ENCODE results near the gene PLD4. TPM values are rescaled to one million over a fixed set of nuclear protein-coding genes. Genes with fewer than 3 reads are reported as not detected.

The PLD4 gene
- total and polyA plus RNA-seq, 3 donors from 2014 or later: 1.1 to 1.7 (median 1.2) TPM

- Histone ChIP-seq H3K27me3 (no peaks in the 10 kb centered on the region), H3K27ac (no peak overlapping the region), H3K4me1 (peaks cover 5% of the 10 kb centered on the region), H3K36me3 (ENCODE audit: low read depth, missing control alignments) (no peaks in the 10 kb centered on the region), H3K9me3 (no peaks in the 10 kb centered on the region), H3K4me3 (no peak overlapping the region)
- whole genome bisulfite sequencing, 2 donors: 67 to 69% methylated on average over 14 to 21 of the region's 21 CpGs
- intact Hi-C loops (cut with DNase I; ENCODE audit: low total_unique reads): no loop called here
- TF ChIP-seq POLR2A (IDR thresholded peaks at IDR 0.05) (no peak), CTCF (IDR thresholded peaks at IDR 0.05) (no peak)
- DNase-seq: no peak
These were observed 2.1 kb downstream of the PLD4 start for GRCh38 chr14:104926619-104927431.

GRCh38 chr14:104927432-104927816 lies 2.7 kb downstream of the PLD4 start:
- intact Hi-C loops (cut with DNase I; ENCODE audit: low total_unique reads): no loop called here
- Histone ChIP-seq H3K27me3 (no peaks in the 10 kb centered on the region), H3K4me3 (no peak overlapping the region), H3K27ac (no peak overlapping the region), H3K4me1 (peaks cover 5% of the 10 kb centered on the region), H3K36me3 (ENCODE audit: low read depth, missing control alignments) (no peaks in the 10 kb centered on the region), H3K9me3 (no peaks in the 10 kb centered on the region)
- no peak for DNase-seq
- 55 to 80% methylated on average over 2 to 9 of the region's 10 CpGs for WGBS, 2 donors
- TF ChIP-seq CTCF (IDR thresholded peaks at IDR 0.05) (no peak), POLR2A (IDR thresholded peaks at IDR 0.05) (no peak)

DNA sequence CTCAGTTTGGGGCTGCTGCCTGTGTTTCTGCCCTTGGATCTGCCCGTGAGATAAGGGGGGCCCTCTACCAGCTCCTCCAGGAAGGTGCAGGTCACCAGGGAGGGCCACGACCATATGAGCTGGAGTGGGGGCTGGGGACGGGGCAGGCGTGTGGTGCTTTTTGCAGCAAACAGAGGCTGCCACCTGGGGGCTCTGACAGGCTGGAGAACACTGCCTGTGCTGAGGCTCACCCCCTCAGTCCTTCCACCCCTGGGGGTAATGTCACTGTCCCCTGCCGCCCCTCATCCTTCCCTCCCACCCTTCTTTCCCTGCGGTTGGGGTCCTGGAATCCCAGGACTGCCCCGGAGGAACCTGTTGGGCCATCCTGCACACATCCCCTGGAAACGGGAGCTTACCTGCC lies 3.2 kb downstream of the PLD4 start:
- 71 to 73% methylated on average over 3 to 8 of the region's 8 CpGs for WGBS, 2 donors

GRCh38 chr14:104928391-104929133 lies 3.9 kb downstream of the PLD4 start:
- no peak for TF ChIP-seq POLR2A (IDR thresholded peaks at IDR 0.05)
- no peak for TF ChIP-seq CTCF (IDR thresholded peaks at IDR 0.05)
- H3K9me3 ChIP-seq: no peaks in the 10 kb centered on the region
- H3K4me1 ChIP-seq: peaks cover 11% of the 10 kb centered on the region
- H3K27ac ChIP-seq: no peak overlapping the region
- no peaks in the 10 kb centered on the region for H3K27me3 ChIP-seq
- H3K4me3 ChIP-seq: no peak overlapping the region
- no peaks in the 10 kb centered on the region for H3K36me3 ChIP-seq (ENCODE audit: low read depth, missing control alignments)
- WGBS, 2 donors: 77 to 81% methylated on average over 10 to 17 of the region's 17 CpGs
- DNase-seq: no peak
- intact Hi-C loops (cut with DNase I; ENCODE audit: low total_unique reads): no loop called here

More for the DNA sequence above, 3.2 kb downstream of the PLD4 start:
- H3K4me1 ChIP-seq: peaks cover 10% of the 10 kb centered on the region
- DNase-seq: no peak
- TF ChIP-seq CTCF (IDR thresholded peaks at IDR 0.05): no peak
- TF ChIP-seq POLR2A (IDR thresholded peaks at IDR 0.05): no peak
- H3K36me3 ChIP-seq (ENCODE audit: low read depth, missing control alignments): no peaks in the 10 kb centered on the region
- H3K27me3 ChIP-seq: no peaks in the 10 kb centered on the region
- H3K4me3 ChIP-seq: no peak overlapping the region
- H3K9me3 ChIP-seq: no peaks in the 10 kb centered on the region
- intact Hi-C loops (cut with DNase I; ENCODE audit: low total_unique reads): no loop called here
- H3K27ac ChIP-seq: no peak overlapping the region
